Right cardiac atrium (tissue), 5 donors: ENCODE results near the gene FCHSD2. TPM values are rescaled to one million over a fixed set of nuclear protein-coding genes. Genes with fewer than 3 reads are reported as not detected.
A peak's percentile ranks its signal among the peaks of the same experiment; 100 is the strongest.

ENCODE experiments used
- ATAC-seq, 2 donors: fragments of 200-7000 bp; cut with Tn5 transposase; one replicate each; pipeline versions ENCODE4 v1.8.0 to v1.9.1; 2020; ENCODE audit warnings: moderate library complexity in 2 of 2, mild to moderate bottlenecking in 1 of 2
- DNase-seq, 3 donors: peaks; one replicate each; pipeline ENCODE4 v3.0.0-alpha.2; 2020
- H3K27ac ChIP-seq: one replicate; pipeline ENCODE4 v1.5.1; 2013; ENCODE audit warnings: mild to moderate bottlenecking, low read length, control low read depth, moderate library complexity
- H3K27me3 ChIP-seq: one replicate; pipeline ENCODE4 v1.6.1; 2013; ENCODE audit not compliant: control insufficient read depth, insufficient read depth
- H3K4me1 ChIP-seq: one replicate; pipeline ENCODE4 v1.6.1; 2013; ENCODE audit warnings: low read length; ENCODE audit not compliant: control insufficient read depth, insufficient read depth
- H3K4me3 ChIP-seq: one replicate; pipeline ENCODE4 v1.5.1; 2013; ENCODE audit warnings: low read length, control low read depth
- H3K9me3 ChIP-seq: one replicate; pipeline ENCODE4 v1.6.1; 2013; ENCODE audit warnings: low read length; ENCODE audit not compliant: control insufficient read depth
- WGBS: extraction: QIAGEN DNeasy Blood & Tissue Kit; methylation state at CpG from one replicate; pipeline ENCODE4 v1.1.7; 2013; 5-methylcytosine and 5-hydroxymethylcytosine counted together
- intact Hi-C, 4 donors: fragments of 100-400 bp; cut with DNase I; formaldehyde crosslinking; loops; one replicate each; pipeline versions ENCODE4 v1.11.0 to v1.14.0; 2022 to 2023
- polyA plus RNA-seq: library from polyadenylated mRNA; stranded (reverse); fragments of 200-250 nt; gene quantifications from one replicate; pipeline ENCODE4 v1.2.3, GENCODE V29; 2013
- total RNA-seq, 4 donors: library from RNA; stranded (reverse); fragmentation: NEBNext Ultra II Directional; extraction: Animal tissue kit (Norgen Biotek cat#: 25700); gene quantifications; one replicate each; pipeline ENCODE4 v1.2.1, GENCODE V29; 2021
- donor health status: healthy with polysubstance abuse.
- donor health status: DM: no; HTN: yes; CAD: no.
- donor health status: DM: no; HTN: no; CAD: no.
- donor health status: DM: no; HTN: yes; CAD: no; lungs with severe emphysema.
- donor health status: DM: yes; HTN: yes; CAD: no.

Gene FCHSD2
- total and polyA plus RNA-seq, 5 donors, result 12.6 to 54.1 (median 36.2) TPM

DNA sequence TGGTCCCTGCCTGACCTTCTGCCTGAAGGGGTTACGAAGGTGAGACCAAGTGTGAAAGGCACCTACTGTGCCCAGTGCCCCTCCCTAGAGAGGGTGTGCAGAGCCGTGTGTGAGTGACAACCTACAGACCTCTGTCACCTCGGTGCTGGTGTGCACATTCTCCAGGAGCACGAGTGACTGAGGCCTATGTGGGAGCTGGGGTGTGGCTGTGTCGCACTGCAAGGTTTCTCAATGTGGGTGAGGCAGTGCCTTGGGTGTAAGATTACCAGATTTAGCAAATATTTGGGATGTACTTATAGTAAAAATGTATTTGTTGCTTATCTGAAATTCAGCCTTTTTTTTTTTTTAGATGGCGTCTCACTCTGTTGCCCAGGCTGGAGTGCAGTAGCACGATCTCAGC lies 353.9 kb downstream of the FCHSD2 start:
- DNase-seq (no peak), ATAC-seq (no peak)
- Histone ChIP-seq H3K4me3 (no peak overlapping the region), H3K4me1 (peaks cover 3% of the 10 kb centered on the region), H3K9me3 (no peaks in the 10 kb centered on the region), H3K27ac (no peak overlapping the region), H3K27me3 (no peaks in the 10 kb centered on the region)
- WGBS, result 72% methylated on average over 7 of the region's 7 CpGs
- intact Hi-C loops, result no loop called here

GRCh38 chr11:72787216-72788104 lies 354.7 kb downstream of the FCHSD2 start:
- H3K9me3 ChIP-seq, result no peaks in the 10 kb centered on the region
- ATAC-seq, result no peak
- no peak overlapping the region for H3K4me3 ChIP-seq
- no peaks in the 10 kb centered on the region for H3K27me3 ChIP-seq
- 59% methylated on average over 16 of the region's 16 CpGs for WGBS
- intact Hi-C loops, result no loop called here
- peak in 1 of 3 donors; percentile 37 for DNase-seq
- H3K4me1 ChIP-seq, result peaks cover 3% of the 10 kb centered on the region
- H3K27ac ChIP-seq, result no peak overlapping the region

Other genes starting within 250 kb of the FCHSD2 start
- 10 to 100 TPM in 1 of 4 donors, 1 to 10 TPM in 3; 5.5 to 15.1 (median 9.2) TPM for gene P2RY2, start 76.0 kb upstream of the FCHSD2 start, total RNA-seq
- 5.4 TPM for gene P2RY2, start 76.0 kb upstream of the FCHSD2 start, polyA plus RNA-seq
- gene P2RY6, start 130.0 kb upstream of the FCHSD2 start, total RNA-seq, result 1 to 10 TPM in 3 of 4 donors, under 1 TPM in 1; 0.96 to 2.7 (median 2.0) TPM
- 0.70 TPM for gene P2RY6, start 130.0 kb upstream of the FCHSD2 start, polyA plus RNA-seq
- 10 to 100 TPM; 47.6 to 53.8 (median 49.3) TPM for gene ARHGEF17, start 166.0 kb upstream of the FCHSD2 start, total RNA-seq
- 34.0 TPM for gene ARHGEF17, start 166.0 kb upstream of the FCHSD2 start, polyA plus RNA-seq
- 10 to 100 TPM in 1 of 4 donors, 1 to 10 TPM in 3; 3.9 to 11.2 (median 7.0) TPM for gene RELT, start 234.1 kb upstream of the FCHSD2 start, total RNA-seq
- gene RELT, start 234.1 kb upstream of the FCHSD2 start, polyA plus RNA-seq, result 4.1 TPM